GM19025 (cell line): Measurements from ENCODE around the gene VWA8.
"Not testable (repeated sequence)": the region's sequence is repeated elsewhere in the genome, so short reads cannot be mapped to it uniquely, and the experiment has no call there.

ENCODE experiments used
- ATAC-seq: cut with Tn5 transposase; IDR thresholded peaks from one replicate; pipeline ENCODE4 v1.9.1; 2021; ENCODE audit warnings: mild to moderate bottlenecking, low read depth, moderate library complexity; ENCODE audit not compliant: unreplicated experiment

The VWA8 gene

DNA sequence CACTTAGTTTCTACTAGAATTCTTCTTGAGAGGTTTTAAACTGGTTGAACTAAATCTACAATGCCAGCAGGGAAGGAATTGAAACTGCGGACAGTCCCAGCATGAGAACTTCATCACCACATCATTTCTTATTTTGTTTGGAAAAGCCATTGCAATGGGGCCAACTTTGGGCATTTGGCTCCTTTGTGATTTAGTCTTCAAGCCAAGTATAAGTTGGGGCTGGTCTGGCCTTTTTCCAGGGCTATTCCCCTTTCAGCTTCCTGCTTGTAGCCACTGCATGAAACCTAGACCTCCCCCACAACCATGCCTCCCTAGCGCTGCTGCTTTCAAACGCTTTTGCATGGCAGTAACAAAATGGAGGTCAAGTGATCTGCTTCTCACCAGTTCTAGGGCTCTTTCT is 361.3 kb downstream of the VWA8 start:
- no peak for ATAC-seq

DNA sequence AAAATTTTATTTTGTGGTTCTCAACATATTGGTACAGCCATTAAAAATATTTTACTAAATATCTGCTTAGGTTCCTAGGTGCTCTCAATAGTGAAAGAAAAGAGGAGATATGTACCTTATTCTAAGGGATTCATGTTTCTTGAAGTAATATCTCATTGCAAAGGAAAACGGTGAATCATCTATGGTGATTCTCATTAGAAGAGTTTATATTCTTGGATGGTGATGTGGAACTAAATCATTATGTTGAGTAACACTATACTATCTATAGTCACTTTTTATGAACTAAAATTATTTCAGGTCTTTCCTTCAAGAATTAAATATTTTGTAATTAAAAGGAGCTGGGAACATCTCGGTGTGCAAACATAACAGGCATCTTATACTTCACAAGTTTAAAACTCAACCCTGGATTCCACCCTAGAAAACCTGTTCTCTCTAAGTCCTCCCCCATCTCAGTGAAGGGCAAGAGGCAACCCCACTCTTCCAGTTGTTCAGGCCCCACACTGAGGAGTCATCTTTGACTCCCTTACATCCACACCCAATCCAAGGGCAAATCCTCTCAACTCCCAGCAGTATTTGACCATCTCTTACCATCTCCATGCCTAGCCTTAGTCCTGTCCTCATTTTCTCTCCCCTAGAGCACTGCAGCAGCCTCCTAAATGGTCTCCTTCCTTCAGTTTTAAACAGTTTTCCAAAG is 363.4 kb downstream of the VWA8 start:
- no peak for ATAC-seq

DNA sequence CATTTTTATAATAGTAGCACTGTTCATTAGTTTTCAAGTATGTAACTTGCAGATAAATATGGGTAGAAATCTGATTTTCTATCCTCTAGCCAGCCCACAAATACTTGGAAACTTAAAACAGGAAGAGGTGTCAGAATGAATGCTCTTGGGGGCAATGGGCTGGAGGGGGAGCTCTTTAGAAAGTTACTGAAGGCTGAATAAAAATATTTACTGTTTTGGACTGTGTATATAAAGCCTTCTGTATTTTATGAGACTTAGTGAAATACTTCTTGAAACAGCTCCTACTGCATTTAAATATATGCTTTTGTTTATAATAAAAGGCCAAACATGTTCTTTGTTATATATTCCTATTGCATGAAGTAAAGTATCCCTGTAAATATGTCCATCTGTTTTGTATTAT is 364.7 kb downstream of the VWA8 start:
- no peak for ATAC-seq

GRCh38 chr13:41595298-41595697 is 365.6 kb downstream of the VWA8 start:
- no peak for ATAC-seq

- ATAC-seq, result no peak
Measured at GRCh38 chr13:41590643-41591042, 370.3 kb downstream of the VWA8 start.

DNA sequence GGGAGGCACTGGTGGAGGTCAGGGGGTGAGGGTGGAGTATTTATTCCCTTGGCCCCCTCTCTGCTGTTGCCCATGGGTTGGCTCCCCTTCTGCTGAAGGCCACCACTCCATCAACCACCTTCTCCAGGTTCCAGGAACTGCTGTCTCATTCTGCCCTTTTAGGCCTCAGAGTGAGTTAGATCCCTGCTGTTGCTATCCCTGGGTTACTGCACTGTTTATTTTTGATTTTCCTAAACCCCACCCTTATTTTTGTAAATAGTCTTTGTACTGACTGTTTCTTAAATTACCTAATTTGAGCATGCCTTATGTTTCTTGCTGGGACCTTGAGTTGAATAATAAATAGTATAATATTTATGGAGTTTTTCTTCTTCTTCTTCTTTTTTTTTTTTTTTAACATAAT is 370.8 kb downstream of the VWA8 start:
- no peak for ATAC-seq

DNA sequence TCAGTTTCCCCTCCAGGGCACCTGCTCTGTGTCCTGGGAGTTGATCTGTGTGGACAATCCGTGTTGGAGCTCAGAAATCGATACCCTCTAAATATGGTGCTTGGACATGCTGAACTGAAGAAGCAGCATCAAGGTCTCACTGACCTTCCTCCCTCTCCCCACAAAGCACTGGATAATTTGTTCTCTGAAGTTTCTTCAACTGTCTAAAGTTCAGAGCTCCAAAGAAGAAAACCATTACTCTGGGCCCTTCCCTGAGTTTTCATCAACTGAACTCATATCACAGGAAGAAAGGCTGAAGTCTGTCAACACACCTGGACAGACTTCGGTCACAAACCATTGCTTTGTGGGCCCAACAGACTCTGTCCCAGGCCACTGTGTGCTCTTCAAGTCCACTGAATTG is 371.5 kb downstream of the VWA8 start:
- no peak for ATAC-seq

- ATAC-seq, result no peak
Measured at GRCh38 chr13:41588899-41589298, 372.0 kb downstream of the VWA8 start.

- no peak for ATAC-seq
Measured at GRCh38 chr13:41588448-41588847, 372.5 kb downstream of the VWA8 start.

- no peak for ATAC-seq
Measured at GRCh38 chr13:41587490-41587889, 373.4 kb downstream of the VWA8 start.

DNA sequence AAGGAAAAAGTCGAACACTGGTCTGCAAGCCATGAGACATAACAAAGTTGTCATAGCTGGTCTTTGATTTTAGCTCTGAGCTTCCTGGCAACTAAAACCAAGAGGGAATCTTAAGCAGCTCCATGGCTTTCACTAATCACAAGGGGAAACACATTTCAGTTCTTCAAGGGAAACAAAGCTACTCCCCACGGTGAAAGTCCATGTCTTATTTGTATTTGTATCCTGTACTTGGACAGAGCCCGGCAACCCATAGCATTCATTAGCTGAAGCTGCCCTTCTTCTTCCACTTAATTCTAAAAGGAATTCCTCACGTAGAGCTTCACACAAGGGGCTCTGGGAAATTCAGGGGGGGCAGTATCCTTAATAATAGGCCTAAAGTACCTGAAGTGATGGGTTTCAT is 374.7 kb downstream of the VWA8 start:
- no peak for ATAC-seq

- ATAC-seq, result no peak
Measured at GRCh38 chr13:41582027-41582463, 378.9 kb downstream of the VWA8 start.

DNA sequence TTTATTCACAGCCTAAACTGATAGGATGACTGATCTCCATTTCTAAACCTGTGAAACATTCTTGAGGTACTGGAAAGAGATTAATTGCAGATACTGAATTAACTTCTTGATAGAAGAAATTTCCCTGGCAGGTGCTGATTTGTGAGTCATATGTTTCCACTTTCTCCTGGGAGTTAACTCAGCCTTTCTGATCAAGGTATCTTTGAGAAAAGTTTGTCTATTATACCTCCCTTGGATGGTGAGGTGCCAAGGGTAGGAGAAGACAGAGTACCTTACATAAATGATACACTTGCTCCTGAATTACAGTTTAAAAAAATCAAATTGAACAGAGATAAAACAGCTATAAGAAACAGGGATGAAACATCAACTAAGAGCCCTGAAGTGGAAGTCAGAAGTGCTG is 380.6 kb downstream of the VWA8 start:
- ATAC-seq, result no peak

- ATAC-seq, result no peak
Measured at GRCh38 chr13:41579881-41580280, 381.0 kb downstream of the VWA8 start.

GRCh38 chr13:41579168-41579567 is 381.7 kb downstream of the VWA8 start:
- ATAC-seq, result no peak

DNA sequence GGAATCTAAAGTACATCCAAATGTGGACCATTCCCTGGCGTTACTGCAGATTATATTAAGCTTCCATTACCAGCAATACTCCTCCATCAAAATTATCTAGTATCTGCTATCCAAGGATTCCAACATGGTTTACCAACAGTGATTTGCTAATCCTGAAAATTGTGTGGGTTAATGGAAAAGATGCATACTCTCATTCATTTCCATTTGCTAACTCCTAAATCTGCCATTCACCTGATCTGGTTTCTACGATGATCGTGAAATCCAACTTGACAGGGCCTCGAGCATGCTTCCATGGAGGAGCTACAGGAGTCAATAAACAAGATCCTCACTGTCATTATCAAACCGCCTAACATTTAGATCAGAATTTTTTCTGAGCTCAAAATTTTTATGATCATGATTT is 382.5 kb downstream of the VWA8 start:
- no peak for ATAC-seq

DNA sequence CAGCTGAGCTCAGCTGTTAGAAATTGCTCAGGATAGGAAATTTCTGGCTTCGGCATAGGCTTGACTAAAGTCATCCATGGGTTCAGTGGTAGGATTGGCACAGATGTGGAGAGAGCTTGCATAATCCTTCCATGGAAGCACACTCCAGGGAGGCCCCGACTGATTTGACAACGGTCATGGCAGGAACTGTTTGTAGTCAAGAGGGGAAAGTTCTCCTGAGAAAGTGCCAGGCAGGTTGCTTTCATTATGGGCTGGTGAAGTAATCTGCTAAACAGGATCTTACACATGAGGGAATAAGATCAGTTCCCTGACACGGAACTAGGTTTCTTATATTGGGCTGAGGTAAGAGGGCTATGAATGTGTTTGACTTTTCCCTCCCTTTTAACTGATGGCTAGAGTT is 383.5 kb downstream of the VWA8 start:
- no peak for ATAC-seq

- not testable (repeated sequence) for ATAC-seq
Measured at GRCh38 chr13:41573640-41574039, 387.3 kb downstream of the VWA8 start.

- not testable (repeated sequence) for ATAC-seq
Measured at GRCh38 chr13:41571817-41572340, 389.0 kb downstream of the VWA8 start.

DNA sequence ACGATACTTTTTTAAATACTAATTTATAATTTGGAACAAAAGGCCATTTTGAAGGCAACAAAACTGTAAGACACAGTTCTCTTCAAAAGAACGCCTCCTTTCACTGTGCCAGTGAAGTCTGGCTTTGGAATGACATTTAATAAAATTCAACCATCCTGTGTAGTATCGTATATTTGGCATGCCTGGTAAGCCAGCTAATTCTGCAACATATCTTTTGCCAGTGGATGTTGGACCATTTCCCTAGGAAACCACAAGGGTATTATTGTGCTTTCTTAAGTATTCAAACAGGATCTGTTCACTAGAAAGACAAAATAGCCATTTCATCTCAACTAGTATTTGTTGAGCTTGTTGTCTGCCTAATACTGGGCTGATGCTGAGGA is 391.9 kb downstream of the VWA8 start:
- ATAC-seq, result no peak

GRCh38 chr13:41568143-41568971 is 392.6 kb downstream of the VWA8 start:
- no peak for ATAC-seq

DNA sequence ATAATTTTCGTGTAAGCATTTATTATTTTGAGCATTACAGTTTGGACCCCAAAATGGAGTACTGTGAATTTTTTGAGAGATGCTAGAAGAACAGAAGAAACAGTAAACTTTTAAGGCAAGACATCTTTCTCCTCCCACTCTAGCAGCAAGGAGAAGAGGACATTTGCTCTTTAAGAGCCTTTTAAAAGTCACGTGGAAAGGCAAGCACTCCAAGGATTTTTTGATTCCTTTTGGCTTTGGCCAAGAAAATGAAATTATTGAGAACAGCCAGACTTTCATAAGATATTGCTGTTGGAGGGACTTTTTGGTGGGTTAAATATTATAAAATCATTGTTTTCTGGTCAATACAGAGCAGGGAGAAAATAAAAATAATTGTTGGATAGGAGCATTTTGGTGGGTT is 393.5 kb downstream of the VWA8 start:
- no peak for ATAC-seq
